Measurements from ENCODE around the gene CCR7. TPM values are rescaled to one million over a fixed set of nuclear protein-coding genes. Genes with fewer than 3 reads are reported as not detected.

The CCR7 gene
- total RNA-seq, 1 donor, result not detected

- Histone ChIP-seq H2AFZ (ENCODE audit: low read length) (no peak overlapping the region), H3K4me1 (ENCODE audit: insufficient read depth, low read length) (peaks cover 35% of the 10 kb centered on the region), H3K36me3 (ENCODE audit: insufficient read depth, low read length) (no peaks in the 10 kb centered on the region), H3K27ac (ENCODE audit: low read depth, low read length) (peak overlapping the region; percentile 99), H3K4me3 (ENCODE audit: insufficient read depth, low read length) (no peak overlapping the region), H3K9me3 (ENCODE audit: low read depth, low read length) (no peaks in the 10 kb centered on the region), H3K4me2 (ENCODE audit: insufficient read depth, low read length) (peak overlapping the region; percentile 30), H4K20me1 (ENCODE audit: insufficient read depth, low read length) (no peaks in the 10 kb centered on the region), H3K79me2 (ENCODE audit: insufficient read depth, low read length) (no peaks in the 10 kb centered on the region), H3K27me3 (ENCODE audit: insufficient read depth, low read length) (no peaks in the 10 kb centered on the region)
- TF ChIP-seq CTCF (IDR thresholded peaks at IDR 0.05; ENCODE audit: extremely low read depth, low read depth, low read length), result no peak
- no peak for DNase-seq (ENCODE audit: insufficient read length, low spot score, missing footprints)
These were observed 23.3 kb downstream of the CCR7 start for GRCh38 chr17:40541873-40542557.

- no peak overlapping the region for H3K4me2 ChIP-seq (ENCODE audit: insufficient read depth, low read length)
- peak overlapping the region; percentile 99 for H3K27ac ChIP-seq (ENCODE audit: low read depth, low read length)
- no peaks in the 10 kb centered on the region for H3K79me2 ChIP-seq (ENCODE audit: insufficient read depth, low read length)
- no peaks in the 10 kb centered on the region for H4K20me1 ChIP-seq (ENCODE audit: insufficient read depth, low read length)
- no peaks in the 10 kb centered on the region for H3K9me3 ChIP-seq (ENCODE audit: low read depth, low read length)
- no peak for TF ChIP-seq CTCF (IDR thresholded peaks at IDR 0.05; ENCODE audit: extremely low read depth, low read depth, low read length)
- H3K27me3 ChIP-seq (ENCODE audit: insufficient read depth, low read length), result no peaks in the 10 kb centered on the region
- H3K4me3 ChIP-seq (ENCODE audit: insufficient read depth, low read length), result no peak overlapping the region
- H2AFZ ChIP-seq (ENCODE audit: low read length), result no peak overlapping the region
- peaks cover 42% of the 10 kb centered on the region for H3K4me1 ChIP-seq (ENCODE audit: insufficient read depth, low read length)
- no peaks in the 10 kb centered on the region for H3K36me3 ChIP-seq (ENCODE audit: insufficient read depth, low read length)
- DNase-seq (ENCODE audit: insufficient read length, low spot score, missing footprints), result no peak
These were observed 24.0 kb downstream of the CCR7 start for GRCh38 chr17:40541060-40541872.

- DNase-seq (ENCODE audit: insufficient read length, low spot score, missing footprints), result no peak
- no peak for TF ChIP-seq CTCF (IDR thresholded peaks at IDR 0.05; ENCODE audit: extremely low read depth, low read depth, low read length)
- no peaks in the 10 kb centered on the region for H3K9me3 ChIP-seq (ENCODE audit: low read depth, low read length)
- H3K79me2 ChIP-seq (ENCODE audit: insufficient read depth, low read length), result no peaks in the 10 kb centered on the region
- H3K27ac ChIP-seq (ENCODE audit: low read depth, low read length), result peak overlapping the region; percentile 99
- no peak overlapping the region for H2AFZ ChIP-seq (ENCODE audit: low read length)
- H3K4me1 ChIP-seq (ENCODE audit: insufficient read depth, low read length), result peaks cover 46% of the 10 kb centered on the region
- H3K4me2 ChIP-seq (ENCODE audit: insufficient read depth, low read length), result no peak overlapping the region
- no peaks in the 10 kb centered on the region for H3K27me3 ChIP-seq (ENCODE audit: insufficient read depth, low read length)
- H4K20me1 ChIP-seq (ENCODE audit: insufficient read depth, low read length), result no peaks in the 10 kb centered on the region
- H3K4me3 ChIP-seq (ENCODE audit: insufficient read depth, low read length), result no peak overlapping the region
- H3K36me3 ChIP-seq (ENCODE audit: insufficient read depth, low read length), result no peaks in the 10 kb centered on the region
These were observed 24.8 kb downstream of the CCR7 start for GRCh38 chr17:40540448-40540847.

All from osteoblast (primary cell).